WTC11 (cell line): ENCODE measurements around the gene DNAH9. TPM values are rescaled to one million over a fixed set of nuclear protein-coding genes. Genes with fewer than 3 reads are reported as not detected.
"Not testable (repeated sequence)": the region's sequence is repeated elsewhere in the genome, so short reads cannot be mapped to it uniquely, and the experiment has no call there.

Experiments used
- ATAC-seq: fragments of 200-7000 bp; cut with Tn5 transposase; 2 replicates; pipeline ENCODE4 v1.10.0; 2021; ENCODE audit warnings: mild to moderate bottlenecking, moderate library complexity
- CTCF ChIA-PET: fragments of 300-600 bp; sonication (Branson Sonifier 250); formaldehyde crosslinking; loops from one replicate; lab custom pipeline; 2021; ENCODE audit warnings: antibody characterized with exemption; lab: Charles Lee
- POLR2A ChIA-PET: fragments of 350-600 bp; sonication (Branson Sonifier 250); formaldehyde crosslinking; loops from one replicate; lab custom pipeline; 2021; ENCODE audit warnings: antibody characterized with exemption; lab: Charles Lee
- DNase-seq: peaks from one replicate; pipeline ENCODE4 v3.0.0; 2021; ENCODE audit warnings: low spot score
- H3K27ac Mint-ChIP-seq: 2 replicates; pipeline ENCODE4 v1.8.0; 2021; ENCODE audit warnings: mixed read lengths
- H3K27me3 Mint-ChIP-seq: 2 replicates; pipeline ENCODE4 v1.8.0; 2021; ENCODE audit warnings: low read depth, mild to moderate bottlenecking, moderate library complexity, mixed read lengths
- H3K36me3 Mint-ChIP-seq: 2 replicates; pipeline ENCODE4 v1.8.0; 2021; ENCODE audit warnings: mixed read lengths
- H3K4me1 Mint-ChIP-seq: 2 replicates; pipeline ENCODE4 v1.8.0; 2022; ENCODE audit warnings: mixed read lengths
- H3K4me3 Mint-ChIP-seq: 2 replicates; pipeline ENCODE4 v1.8.0; 2021; ENCODE audit warnings: mild to moderate bottlenecking, moderate library complexity, mixed read lengths
- H3K9me3 Mint-ChIP-seq: 2 replicates; pipeline ENCODE4 v1.8.0; 2021; ENCODE audit warnings: mixed read lengths
- ATF3 ChIP-seq: sonication (generic); formaldehyde crosslinking; conservative IDR thresholded peaks from 2 replicates; pipeline ENCODE4 v1.8.1; 2022; ENCODE audit warnings: mild to moderate bottlenecking, missing genetic modification reagents
- CDX4 ChIP-seq: fragments of 250-450 bp; sonication (Bioruptor Pico); IDR thresholded peaks from 2 replicates; pipeline ENCODE4 v1.9.0; 2021; ENCODE audit warnings: moderate library complexity, mild to moderate bottlenecking, inconsistent platforms, borderline replicate concordance
- ETV6 ChIP-seq: sonication (generic); formaldehyde crosslinking; IDR thresholded peaks from 2 replicates; pipeline ENCODE4 v1.8.1; 2022; ENCODE audit warnings: mild to moderate bottlenecking, missing genetic modification reagents
- FOXJ3 ChIP-seq: sonication (generic); formaldehyde crosslinking; IDR thresholded peaks from 2 replicates; pipeline ENCODE4 v1.9.0; 2021; ENCODE audit warnings: missing genetic modification reagents, mild to moderate bottlenecking, borderline replicate concordance
- SP1 ChIP-seq: sonication (generic); formaldehyde crosslinking; conservative IDR thresholded peaks from 2 replicates; pipeline ENCODE4 v1.8.1; 2022; ENCODE audit warnings: missing genetic modification reagents
- TCF7 ChIP-seq: sonication (generic); formaldehyde crosslinking; IDR thresholded peaks from 2 replicates; pipeline ENCODE4 v1.8.0; 2022; ENCODE audit warnings: mild to moderate bottlenecking, low read depth, missing genetic modification reagents, moderate library complexity
- TP53 ChIP-seq: sonication (generic); formaldehyde crosslinking; IDR thresholded peaks from 2 replicates; pipeline ENCODE4 v1.8.1; 2023; ENCODE audit warnings: mild to moderate bottlenecking, missing genetic modification reagents
- USF1 ChIP-seq: sonication (generic); formaldehyde crosslinking; IDR thresholded peaks from 2 replicates; pipeline ENCODE4 v1.8.0; 2022; ENCODE audit warnings: mild to moderate bottlenecking, missing genetic modification reagents
- USF2 ChIP-seq: sonication (generic); formaldehyde crosslinking; IDR thresholded peaks from 2 replicates; pipeline ENCODE4 v1.8.1; 2023; ENCODE audit warnings: mild to moderate bottlenecking, missing genetic modification reagents, moderate library complexity
- ZNF281 ChIP-seq: sonication (generic); formaldehyde crosslinking; IDR thresholded peaks from 2 replicates; pipeline ENCODE4 v1.8.0; 2023; ENCODE audit warnings: mild to moderate bottlenecking, missing genetic modification reagents
- ZNF425 ChIP-seq: fragments of 250-450 bp; sonication (Bioruptor Pico); conservative IDR thresholded peaks from 2 replicates; pipeline ENCODE4 v1.9.0; 2021; ENCODE audit warnings: mild to moderate bottlenecking
- ZNF512 ChIP-seq: sonication (generic); formaldehyde crosslinking; IDR thresholded peaks from 2 replicates; pipeline ENCODE4 v1.8.1; 2022; ENCODE audit warnings: missing genetic modification reagents, borderline replicate concordance
- total RNA-seq: library from RNA; stranded (reverse); gene quantifications from 3 replicates; pipeline ENCODE4 v1.2.3, GENCODE V29; 2021
- TF ChIP-seq, protein P1 (sequence below): sonication (generic); formaldehyde crosslinking; IDR thresholded peaks from 2 replicates; pipeline ENCODE4 v1.8.1; 2023; ENCODE audit warnings: mild to moderate bottlenecking, moderate library complexity, missing genetic modification reagents
- TF ChIP-seq, protein P2 (sequence below): sonication (generic); formaldehyde crosslinking; IDR thresholded peaks from 2 replicates; pipeline ENCODE4 v1.8.0; 2022; ENCODE audit warnings: mild to moderate bottlenecking, missing genetic modification reagents
- TF ChIP-seq, protein P3 (sequence below): sonication (generic); formaldehyde crosslinking; IDR thresholded peaks from 2 replicates; pipeline ENCODE4 v1.8.1; 2022; ENCODE audit warnings: low read depth, mild to moderate bottlenecking, moderate library complexity, missing genetic modification reagents, borderline replicate concordance

Gene DNAH9
- total RNA-seq, 1 experiment from 2014 or later = 0.31 TPM

GRCh38 chr17:11948789-11949188 is 350.5 kb downstream of the DNAH9 start:
- no peak overlapping the region for H3K27ac Mint-ChIP-seq
- H3K9me3 Mint-ChIP-seq = peaks cover 20% of the 10 kb centered on the region
- TF ChIP-seq, protein P1, sequence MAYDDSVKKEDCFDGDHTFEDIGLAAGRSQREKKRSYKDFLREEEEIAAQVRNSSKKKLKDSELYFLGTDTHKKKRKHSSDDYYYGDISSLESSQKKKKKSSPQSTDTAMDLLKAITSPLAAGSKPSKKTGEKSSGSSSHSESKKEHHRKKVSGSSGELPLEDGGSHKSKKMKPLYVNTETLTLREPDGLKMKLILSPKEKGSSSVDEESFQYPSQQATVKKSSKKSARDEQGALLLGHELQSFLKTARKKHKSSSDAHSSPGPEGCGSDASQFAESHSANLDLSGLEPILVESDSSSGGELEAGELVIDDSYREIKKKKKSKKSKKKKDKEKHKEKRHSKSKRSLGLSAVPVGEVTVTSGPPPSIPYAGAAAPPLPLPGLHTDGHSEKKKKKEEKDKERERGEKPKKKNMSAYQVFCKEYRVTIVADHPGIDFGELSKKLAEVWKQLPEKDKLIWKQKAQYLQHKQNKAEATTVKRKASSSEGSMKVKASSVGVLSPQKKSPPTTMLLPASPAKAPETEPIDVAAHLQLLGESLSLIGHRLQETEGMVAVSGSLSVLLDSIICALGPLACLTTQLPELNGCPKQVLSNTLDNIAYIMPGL (CRISPR knock-in tag) = no peak
- TF ChIP-seq FOXJ3 (CRISPR knock-in tag) (no peak), USF2 (no peak), ZNF512 (no peak), TP53 (CRISPR knock-in tag) (no peak), TCF7 (CRISPR knock-in tag) (no peak), ZNF425 (CRISPR knock-in tag) (no peak), CDX4 (no peak), ATF3 (CRISPR knock-in tag) (no peak), USF1 (CRISPR knock-in tag) (no peak), SP1 (no peak), ZNF281 (CRISPR knock-in tag) (no peak), ETV6 (CRISPR knock-in tag) (no peak)
- TF ChIP-seq, protein P2, sequence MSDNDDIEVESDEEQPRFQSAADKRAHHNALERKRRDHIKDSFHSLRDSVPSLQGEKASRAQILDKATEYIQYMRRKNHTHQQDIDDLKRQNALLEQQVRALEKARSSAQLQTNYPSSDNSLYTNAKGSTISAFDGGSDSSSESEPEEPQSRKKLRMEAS (CRISPR knock-in tag) = no peak
- TF ChIP-seq, protein P3, sequence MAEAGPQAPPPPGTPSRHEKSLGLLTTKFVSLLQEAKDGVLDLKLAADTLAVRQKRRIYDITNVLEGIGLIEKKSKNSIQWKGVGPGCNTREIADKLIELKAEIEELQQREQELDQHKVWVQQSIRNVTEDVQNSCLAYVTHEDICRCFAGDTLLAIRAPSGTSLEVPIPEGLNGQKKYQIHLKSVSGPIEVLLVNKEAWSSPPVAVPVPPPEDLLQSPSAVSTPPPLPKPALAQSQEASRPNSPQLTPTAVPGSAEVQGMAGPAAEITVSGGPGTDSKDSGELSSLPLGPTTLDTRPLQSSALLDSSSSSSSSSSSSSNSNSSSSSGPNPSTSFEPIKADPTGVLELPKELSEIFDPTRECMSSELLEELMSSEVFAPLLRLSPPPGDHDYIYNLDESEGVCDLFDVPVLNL (CRISPR knock-in tag) = no peak
- H3K4me3 Mint-ChIP-seq = no peak overlapping the region
- no peaks in the 10 kb centered on the region; the same call in 1 of the 2 replicates for H3K27me3 Mint-ChIP-seq
- H3K4me1 Mint-ChIP-seq = peaks cover 5% of the 10 kb centered on the region
- CTCF ChIA-PET = interaction anchor here (0.7 to 1.8 kb wide), 5 partner anchors 13 to 1073 kb away, joined by 3 to 5 read pairs (median 3); no protein-coding TSS in a partner anchor
- POLR2A ChIA-PET = no interaction called here
- peak; percentile 32 for ATAC-seq
- peaks cover 17% of the 10 kb centered on the region for H3K36me3 Mint-ChIP-seq
- no peak for DNase-seq

DNA sequence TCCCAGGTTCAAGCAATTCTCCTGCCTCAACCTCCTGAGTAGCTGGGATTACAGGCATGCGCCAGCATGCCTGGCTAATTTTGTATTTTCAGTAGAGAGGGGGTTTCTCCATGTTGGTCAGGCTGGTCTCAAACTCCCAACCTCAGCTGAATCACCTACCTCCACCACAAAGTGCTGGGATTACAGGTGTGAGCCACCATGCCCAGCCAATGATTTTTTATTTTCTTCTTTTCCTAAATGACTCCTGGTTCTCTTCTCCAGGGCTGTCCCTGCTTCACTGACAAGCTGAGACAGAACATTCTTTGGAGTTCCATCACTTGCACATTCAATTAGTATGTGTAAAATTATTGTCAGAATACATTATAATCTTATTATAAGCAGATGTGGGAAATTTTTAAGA is 351.3 kb downstream of the DNAH9 start:
- H3K9me3 Mint-ChIP-seq = peaks cover 28% of the 10 kb centered on the region
- DNase-seq, ATAC-seq, H3K27ac Mint-ChIP-seq, H3K27me3 Mint-ChIP-seq, H3K4me1 Mint-ChIP-seq, H3K4me3 Mint-ChIP-seq, POLR2A ChIA-PET: not testable (repeated sequence)
- CTCF ChIA-PET = interaction anchor here (0.7 to 1.8 kb wide), 3 partner anchors 21 to 1074 kb away, joined by 3 to 5 read pairs (median 3); no protein-coding TSS in a partner anchor
- H3K36me3 Mint-ChIP-seq = peaks cover 24% of the 10 kb centered on the region
